ENCODE data around the gene PDGFB.

Gene PDGFB

DNA sequence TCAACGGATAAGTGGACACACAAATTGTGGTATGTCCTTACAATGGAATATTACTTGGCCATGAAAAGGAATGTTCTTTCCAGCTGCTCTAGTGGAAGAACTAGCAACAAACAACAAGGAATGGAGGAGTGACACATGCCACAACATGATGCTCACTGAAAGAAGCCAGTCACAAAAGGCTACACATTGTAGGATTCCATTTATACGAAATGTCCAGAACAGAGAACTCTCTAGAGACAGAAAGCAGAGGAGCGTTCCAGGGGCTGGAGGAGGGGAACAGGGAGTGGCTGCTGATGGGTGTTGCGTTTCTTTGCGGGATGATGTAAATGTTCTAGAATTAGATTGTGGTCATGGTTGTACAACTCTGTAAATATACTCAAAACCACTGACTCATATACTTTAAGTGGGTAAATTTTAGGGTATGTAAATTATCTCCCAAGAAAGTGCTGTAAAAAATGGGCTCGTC, 32.4 kb upstream of the PDGFB start:
- no peak for DNase-seq (ENCODE audit: low read depth in 4 of 4, low spot score in 1 of 4)

DNA sequence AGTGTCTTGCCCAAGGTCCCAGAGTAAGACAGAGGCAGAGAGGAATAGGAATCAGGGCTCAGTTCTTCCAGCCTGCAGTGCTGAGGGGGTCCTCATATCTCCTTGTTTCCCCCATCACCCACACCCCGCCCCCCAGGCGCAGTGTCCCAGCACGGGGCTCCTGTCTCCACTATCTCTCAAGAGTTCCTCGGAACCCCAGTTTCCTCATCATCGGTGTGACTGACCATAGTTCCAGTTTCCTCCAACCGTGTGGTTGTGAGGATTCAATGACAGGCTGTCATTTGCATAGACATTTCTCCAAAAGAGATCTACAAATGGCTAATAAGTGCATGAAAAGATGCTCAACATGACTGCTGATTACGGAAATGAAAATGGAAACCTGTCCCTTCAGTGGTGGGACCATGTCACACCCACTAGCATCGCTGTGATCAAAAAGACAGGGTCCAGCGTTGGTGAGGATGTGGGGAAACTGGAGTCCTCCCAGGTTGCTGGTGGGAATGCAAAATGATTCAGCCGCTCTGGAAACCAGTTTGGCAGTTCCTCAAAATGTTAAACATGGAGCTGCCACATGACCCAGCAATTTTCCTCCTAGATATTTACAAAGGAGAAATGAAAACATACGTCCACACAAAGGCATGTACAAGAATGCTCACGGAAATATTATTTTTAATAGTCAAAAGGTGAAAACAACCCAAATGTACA, 31.8 kb upstream of the PDGFB start:
- no peak for DNase-seq (ENCODE audit: low read depth in 4 of 4, low spot score in 1 of 4)

DNA sequence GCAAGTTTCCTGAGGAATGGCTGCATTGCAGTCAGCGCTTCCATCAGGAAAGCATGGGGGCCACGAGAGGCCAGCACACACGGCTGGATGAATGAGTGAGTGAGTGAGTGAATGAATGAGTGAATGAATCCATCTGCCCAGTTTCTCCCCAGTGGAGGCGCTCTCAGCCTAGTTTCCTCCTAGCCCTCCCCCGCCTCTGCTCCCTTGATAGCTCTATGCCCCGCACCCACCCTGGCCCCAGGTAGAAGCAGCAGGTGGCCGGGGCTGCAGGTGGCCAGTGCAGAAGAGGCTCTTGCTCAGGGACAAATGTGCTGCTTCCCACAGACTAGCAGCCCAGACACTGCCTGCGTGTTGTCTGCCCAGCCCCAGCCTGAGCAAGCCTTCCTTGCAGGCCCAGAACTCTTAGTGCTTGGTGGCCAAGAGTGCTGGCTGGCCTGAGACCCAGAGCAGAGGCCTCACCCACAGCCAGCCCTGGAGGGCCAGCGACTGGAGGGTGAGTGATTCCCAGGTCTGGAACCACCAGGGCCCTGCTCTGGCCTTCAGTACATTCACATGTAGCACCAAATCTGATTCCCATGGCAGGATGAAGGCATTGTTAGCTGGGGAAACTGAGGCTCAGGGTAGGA, 31.1 kb upstream of the PDGFB start:
- DNase-seq (ENCODE audit: low read depth in 4 of 4, low spot score in 1 of 4): no peak

DNA sequence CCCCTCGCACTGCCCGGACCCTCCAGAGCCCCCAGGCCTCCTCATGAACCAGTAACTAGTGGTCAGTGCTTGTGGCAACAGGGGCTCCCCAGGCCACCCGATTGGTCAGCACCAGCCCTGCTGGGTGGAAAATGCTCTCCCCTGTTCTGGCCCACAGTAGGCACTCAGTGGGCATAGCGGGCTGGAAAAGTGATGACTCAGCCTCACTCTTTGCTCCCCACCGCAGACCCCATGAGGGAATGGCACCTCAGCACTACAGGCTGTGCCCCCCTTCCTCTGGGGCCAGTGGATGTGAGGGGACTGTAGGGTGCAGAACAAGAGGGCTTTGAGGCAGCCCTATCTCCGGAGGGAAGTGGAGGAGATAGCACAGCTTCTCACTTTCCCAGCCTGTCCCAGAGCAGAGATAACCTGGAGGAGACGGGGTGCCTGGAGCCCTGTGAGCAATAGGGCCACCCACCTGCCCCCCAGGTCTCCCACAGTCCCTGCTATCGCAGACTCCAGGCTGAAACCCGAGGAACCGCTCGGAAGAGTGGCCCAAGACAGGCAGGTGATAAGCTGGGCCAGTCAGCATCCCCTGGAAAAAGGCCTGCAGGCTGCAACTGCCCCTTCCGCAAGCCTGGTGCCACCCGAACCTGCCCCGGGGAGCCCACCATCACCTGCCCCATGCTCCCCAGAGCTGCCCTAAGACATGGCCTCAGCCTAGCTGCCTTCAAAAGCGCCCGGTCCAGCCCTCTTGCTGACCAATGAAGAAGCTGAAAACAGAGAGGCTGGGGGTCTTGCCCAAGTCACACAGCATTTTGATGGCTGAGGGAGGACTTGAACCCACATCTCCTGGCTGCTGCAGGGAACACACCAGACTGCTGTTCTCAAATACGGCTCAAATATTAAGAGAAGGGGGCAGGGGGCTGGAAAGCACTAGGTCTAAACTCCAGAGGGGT, 29.4 kb upstream of the PDGFB start:
- DNase-seq (ENCODE audit: low read depth in 4 of 4, low spot score in 1 of 4): no peak

DNA sequence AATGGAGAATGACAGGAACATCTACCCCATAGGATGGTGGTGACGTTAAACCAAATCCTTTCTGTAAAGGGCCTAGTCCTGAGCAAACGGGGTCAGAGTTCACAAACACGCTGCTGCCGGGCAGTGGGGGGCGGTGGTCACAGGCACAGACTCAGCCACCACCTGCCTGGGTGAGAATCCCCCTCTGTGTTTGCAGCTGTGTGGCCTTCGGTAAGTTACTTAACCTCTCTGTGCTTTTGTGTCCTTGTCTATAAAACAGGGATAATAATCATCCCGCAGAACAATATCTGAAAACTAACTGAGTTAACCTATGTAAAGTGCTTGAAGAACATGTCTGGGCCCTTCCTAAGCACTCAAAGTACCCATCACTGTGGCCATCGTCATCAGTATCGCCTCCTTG, 26.0 kb upstream of the PDGFB start:
- DNase-seq (ENCODE audit: low read depth in 4 of 4, low spot score in 1 of 4): no peak

DNA sequence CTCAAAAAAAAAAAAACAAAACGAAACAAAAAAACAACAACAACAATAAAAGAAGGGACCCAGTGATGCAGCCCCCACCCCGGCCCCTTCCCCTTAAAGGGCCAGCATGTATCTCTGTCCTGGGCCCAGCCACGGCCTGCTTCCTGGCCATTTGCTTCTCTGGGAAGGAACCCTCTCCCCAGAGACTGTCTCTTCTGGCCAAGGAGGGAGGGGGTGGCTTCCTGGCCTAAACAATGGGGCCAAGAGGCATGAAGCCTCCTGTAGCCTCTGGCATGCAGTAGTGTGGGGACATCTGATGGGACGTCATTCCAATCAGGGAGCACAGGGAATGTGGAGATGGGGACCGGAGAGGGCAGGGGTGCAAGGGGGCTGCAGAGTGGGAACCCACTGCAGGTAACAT, 25.5 kb upstream of the PDGFB start:
- DNase-seq (ENCODE audit: low read depth in 4 of 4, low spot score in 1 of 4): no peak

DNA sequence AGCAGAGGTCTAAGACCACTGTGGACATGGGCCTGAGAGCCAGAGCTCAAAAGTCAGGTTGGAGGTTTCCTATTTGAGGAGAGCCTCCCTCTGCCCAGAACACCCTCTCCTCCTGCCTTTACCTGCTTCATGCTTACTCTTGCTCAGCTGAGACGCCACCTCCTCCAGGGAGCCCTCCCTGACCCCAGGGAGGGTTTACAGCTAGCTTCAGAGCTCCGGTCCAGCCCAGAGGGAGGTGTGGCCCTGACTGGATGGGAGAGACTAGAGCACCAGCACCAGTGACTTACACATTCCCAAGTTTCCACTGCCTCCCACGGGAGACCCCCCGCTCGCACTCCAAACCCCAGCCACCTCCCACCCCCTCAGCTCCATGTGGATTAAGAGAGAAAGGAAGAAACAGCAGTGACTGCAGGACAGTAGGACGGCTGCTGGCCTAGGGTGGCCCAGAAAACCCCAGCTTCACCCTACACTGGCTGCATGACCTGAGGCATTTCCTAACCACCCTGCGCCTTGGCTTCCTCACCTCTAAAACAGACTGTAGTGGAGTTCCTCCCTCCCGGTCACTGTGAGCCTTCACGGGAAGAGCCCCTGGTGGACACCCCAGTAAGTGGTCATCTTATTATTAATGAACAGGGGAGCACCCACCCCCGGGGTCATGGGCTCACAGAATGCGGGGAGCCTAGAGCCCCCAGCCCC, 24.5 kb upstream of the PDGFB start:
- no peak for DNase-seq (ENCODE audit: low read depth in 4 of 4, low spot score in 1 of 4)

DNA sequence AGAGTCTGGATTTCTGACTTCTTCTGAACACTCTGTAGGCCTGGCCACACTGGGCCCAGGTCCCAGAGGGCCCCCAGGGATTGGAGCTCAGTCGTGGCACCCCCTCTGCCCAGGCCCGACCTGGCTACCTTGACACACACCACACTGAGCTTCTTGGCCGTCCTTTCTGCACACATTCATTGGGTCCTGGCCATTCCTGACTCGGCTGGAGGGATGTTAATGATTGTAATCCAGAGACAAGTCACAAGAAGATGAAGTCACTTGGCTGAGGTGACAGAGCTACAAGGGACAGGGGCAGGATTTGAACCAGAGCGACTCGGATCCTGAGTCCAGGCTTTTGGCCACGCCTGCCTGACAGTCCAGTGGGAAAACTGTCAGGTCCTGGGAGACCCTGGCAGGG, 23.9 kb upstream of the PDGFB start:
- DNase-seq (ENCODE audit: low read depth in 4 of 4, low spot score in 1 of 4): no peak

DNA sequence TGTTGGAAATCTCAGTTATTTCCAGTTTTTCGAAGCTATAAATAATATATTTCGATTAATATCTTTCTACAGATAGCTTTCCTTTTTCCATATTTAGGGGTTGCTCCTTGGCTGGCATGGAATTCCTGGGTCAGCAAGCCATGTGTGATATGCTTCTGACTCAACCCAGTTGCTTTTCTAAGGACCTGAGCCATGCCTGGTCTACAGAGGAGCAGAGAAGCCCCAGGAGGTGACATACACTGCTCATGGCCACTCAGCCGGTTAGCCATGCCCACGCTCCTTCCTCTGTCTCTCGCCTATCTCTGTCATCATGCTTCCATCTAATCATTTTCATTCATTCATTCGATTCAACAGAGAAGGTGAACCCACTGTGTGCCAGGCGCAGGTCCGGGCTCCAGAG, 23.2 kb upstream of the PDGFB start:
- no peak for DNase-seq (ENCODE audit: low read depth in 4 of 4, low spot score in 1 of 4)

DNA sequence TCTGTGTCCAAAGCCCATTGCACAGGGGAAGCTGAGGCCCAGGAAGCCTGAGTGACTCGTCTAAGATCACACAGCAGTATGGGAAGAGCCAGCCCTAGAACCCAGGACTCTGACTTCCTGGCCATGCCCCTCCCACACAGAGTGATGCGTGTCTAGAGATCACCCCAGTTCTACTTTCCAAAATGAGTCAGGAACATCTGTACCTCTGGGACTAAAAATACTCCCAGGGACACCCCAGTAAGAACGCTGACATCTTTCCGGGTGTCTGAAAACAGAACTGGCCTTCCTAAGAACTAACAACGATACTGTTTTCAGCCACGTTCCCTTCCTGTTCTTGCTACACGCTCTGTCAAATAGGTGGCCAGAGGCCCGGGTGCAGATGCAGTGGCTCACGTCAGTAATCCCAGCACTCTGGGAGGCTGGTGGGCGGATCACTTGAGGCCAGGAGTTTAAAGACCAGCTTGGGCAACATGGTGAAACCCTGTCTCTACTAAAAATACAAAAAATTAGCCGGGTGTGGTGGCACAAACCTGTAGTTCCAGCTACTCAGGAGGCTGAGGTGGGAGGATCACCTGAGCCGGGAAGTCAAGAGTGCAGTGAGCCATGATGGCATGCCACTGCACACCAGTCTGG, 21.7 kb upstream of the PDGFB start:
- no peak for DNase-seq (ENCODE audit: low read depth in 4 of 4, low spot score in 1 of 4)

DNA sequence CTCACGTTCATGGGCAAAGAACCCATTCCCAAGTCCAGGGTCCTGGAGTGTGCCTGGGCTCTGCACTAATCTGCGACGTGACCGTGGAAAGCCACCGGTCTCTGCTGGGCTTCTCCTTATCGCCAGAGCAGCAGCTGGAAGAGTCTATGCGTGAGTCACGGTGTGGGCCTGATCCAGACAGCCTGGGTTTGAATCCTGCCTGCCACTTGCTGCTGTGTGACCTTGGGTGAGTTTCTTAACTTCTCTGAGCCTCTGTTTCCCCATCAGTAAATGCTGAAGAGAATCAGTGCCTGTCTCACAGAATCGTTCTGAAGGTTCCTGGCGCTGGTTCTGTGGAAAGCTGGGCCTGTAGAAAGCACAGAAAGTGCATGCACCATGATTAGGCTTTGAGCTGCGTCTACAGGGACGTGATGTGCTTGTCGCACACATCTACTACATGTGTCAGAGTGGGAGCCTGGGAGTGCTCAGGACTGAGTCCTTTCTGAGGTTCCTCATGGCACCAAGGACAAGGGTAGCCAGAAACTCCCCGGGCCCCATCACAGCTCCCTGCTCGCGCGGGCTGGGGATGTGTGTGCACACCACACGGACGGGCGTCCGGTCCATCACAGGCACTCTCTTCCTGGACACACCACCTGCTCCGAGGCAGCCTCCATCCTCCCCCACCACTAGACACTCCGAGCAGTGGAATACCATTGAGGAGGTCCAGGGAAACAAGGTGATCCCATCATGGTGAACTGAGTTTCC, 20.5 kb upstream of the PDGFB start:
- DNase-seq (ENCODE audit: low read depth in 4 of 4, low spot score in 1 of 4): no peak

DNA sequence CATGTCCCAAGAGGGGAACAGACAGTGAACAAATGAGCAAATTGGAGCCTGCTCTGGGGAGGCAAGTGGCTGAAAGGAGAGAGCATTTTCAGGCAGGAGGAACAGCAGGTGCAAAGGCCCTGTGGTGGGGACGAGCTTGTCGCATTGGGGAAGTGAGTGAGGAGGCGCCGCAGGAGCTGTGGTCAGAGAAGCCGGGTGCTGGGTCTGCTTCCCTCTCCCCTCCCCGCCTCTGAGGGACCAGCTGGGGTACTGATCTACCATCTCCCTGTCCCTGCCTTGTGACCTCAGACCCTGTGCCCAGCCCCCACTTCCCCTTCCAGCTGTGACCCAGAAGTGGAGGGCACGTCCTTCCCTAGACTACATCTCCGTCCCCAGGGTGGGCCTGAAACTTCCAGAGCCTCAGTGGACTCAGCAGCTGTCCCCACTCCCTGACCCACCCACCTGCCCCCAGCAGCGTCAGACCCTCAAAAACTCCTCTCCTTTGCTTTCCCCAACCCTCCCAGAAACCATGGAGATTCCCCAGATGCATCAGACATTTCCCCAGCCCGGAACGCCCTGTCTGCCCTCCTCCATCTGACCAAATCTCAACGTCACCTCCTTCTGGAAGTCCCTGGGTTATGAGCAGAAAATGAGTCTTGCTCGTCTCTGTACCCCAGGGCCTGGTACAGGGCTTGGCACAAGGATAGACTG, 19.7 kb upstream of the PDGFB start:
- no peak for DNase-seq (ENCODE audit: low read depth in 4 of 4, low spot score in 1 of 4)

DNA sequence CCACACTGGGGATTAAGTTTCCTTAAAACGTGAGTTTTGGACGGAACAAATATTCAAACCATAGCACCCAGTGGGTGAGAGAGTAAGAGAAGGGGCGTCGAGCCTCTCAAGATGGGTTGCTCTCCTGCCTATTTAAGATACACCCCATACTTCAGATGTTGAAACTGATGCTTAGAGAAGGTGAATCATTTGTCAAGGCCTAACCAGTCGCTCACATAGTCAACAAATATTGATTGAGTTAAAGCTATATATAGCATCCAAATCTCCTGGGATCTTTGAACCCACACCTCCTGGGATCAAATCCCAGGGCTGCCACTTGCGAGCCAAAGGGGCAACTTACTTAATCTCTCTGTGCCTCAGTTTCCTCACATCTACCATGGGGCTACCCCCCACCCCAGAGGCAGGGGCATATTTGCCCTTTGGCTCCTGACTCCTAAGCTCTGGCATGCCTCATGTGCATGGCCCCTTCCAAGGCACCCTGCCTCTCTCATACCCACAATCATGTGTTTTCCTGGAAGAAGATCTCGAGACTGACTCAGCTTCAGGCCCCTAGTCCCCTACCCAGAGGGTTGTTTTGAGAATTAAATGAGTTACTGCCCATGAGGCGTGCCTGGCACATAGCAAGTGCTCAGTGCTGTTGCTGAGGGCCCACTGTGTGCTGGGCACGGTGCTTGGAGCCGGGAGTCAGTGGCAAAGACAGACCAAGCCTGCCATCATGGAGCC, 19.0 kb upstream of the PDGFB start:
- no peak for DNase-seq (ENCODE audit: low read depth in 4 of 4, low spot score in 1 of 4)

DNA sequence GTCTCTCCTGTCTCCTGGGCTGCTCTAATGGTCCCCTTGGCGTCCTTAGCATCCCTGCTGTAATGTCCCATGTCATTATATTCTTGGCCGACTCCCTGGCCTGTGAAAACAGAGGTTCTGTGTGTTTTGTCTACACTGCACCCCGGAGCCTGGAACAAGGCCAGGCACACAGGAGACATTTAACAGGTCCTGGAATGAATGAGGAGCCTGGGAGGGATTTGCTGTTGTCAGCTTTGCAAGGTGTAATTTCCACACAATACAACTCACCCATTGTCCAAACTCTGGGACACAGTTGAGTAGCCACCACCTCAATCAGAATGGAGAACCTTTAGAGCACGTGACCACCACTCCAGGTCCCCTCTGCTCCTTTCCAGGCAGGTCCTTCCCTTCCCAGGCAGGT, 14.9 kb upstream of the PDGFB start:
- no peak for DNase-seq (ENCODE audit: low read depth in 4 of 4, low spot score in 1 of 4)

DNA sequence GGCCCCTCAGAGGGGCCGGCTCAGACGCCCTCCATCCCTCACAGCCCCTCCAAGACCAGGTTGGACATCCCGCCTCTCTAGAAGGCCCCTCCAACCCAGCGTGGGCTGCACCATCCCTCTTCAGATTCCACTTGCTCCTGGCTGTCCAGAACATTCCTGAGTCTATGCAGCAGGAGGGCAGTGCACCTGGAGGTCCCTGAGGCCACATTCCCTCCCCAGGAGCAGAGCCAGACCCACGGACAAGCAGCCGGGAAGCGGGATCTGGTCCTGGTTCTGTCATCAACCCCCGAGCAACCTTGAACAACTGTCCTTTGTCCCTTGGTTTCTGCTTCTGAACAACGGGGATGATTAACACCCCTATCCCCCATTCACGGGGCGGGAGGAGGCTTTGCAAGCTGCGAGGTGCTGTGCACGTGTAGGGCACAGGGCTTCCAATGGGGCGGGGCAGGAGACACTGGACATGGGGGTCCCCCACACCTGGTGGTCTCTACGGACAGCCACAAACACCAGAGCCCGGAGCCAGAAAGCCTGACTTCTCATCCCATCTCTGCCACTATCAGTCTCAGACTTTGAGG, 13.2 kb upstream of the PDGFB start:
- no peak for DNase-seq (ENCODE audit: low read depth in 4 of 4, low spot score in 1 of 4)

DNA sequence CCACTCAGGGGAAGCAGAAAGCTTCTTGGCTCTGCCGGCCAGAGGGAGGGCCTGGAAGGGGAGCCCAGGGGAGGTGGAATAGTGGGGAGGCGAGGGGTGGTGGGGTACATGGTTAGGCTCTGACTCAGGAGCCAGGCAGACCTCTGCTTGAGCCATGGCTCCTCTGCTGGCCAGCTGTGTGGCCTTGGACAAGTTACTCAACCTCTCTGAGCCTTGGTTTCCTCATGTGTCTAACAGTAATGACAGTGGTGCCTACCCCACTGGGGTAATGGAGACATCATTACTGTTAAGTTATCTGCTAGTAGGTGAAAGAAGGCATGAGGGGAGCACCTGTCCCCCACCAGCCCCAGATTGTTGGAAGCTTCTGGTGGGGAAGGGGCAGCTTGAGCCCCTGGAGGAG, 12.2 kb upstream of the PDGFB start:
- DNase-seq (ENCODE audit: low read depth in 4 of 4, low spot score in 1 of 4): no peak

DNA sequence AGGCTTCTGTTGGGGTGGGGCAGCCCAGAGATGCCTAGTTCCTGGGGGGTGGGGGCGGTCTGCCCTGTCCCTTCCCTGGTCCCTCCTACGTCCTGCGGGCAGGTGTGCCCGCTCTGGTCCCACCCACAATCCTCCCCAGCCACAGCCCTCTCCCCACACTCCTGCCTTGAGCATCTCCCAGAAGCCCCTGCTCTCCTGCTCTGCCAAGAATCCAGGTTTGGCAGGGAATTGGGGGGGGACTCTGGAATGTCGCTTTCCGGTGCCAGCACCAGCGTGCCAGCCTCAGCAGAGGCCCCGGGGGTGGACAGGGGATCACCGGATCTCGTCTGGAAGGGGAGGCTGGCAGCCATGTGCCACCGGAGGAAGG, 11.4 kb upstream of the PDGFB start:
- DNase-seq (ENCODE audit: low read depth in 4 of 4, low spot score in 1 of 4): no peak

DNA sequence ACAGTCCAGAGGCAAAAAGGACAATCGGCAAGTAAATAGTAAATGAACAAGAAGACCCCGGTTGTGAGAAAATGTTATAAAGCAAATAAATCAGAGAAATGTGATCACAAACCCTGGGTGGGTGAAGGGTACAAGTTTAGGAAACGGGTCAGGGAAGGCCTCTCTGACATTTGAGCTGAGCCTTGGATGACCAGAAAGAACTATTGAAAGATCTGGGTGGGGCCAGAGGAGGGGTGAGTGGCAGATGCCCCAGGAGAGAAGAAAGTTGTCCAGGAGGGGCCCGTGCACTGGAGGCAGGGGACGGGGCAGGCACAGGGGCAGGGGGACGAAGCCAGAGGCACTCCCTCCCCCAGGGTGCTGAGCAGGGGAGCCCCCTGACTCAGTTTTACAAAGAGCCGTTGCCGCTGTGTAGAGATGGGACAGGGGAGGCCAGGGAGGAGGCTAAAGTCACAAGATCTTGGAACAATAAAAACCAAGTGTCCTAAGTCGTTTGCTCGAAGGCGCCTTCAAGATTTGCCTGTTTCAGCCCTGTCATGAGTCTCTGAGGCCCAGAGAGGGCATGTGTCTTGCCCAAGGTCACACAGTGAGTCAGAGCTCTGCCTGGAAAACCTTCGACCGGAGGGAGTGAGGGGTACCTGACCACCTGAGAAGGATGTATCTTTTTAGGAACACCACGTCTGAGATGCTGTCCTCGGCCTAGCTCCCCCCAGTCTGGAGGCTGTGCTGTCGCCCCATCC, 10.8 kb upstream of the PDGFB start:
- no peak for DNase-seq (ENCODE audit: low read depth in 4 of 4, low spot score in 1 of 4)
